Measurements from ENCODE around the gene CAPN12. TPM values are rescaled to one million over a fixed set of nuclear protein-coding genes. Genes with fewer than 3 reads are reported as not detected.

Gene CAPN12
- total and polyA plus RNA-seq, 2 of the 4 experiments (the other 2 are of a cell fraction), result 0.18 to 0.97 TPM

DNA sequence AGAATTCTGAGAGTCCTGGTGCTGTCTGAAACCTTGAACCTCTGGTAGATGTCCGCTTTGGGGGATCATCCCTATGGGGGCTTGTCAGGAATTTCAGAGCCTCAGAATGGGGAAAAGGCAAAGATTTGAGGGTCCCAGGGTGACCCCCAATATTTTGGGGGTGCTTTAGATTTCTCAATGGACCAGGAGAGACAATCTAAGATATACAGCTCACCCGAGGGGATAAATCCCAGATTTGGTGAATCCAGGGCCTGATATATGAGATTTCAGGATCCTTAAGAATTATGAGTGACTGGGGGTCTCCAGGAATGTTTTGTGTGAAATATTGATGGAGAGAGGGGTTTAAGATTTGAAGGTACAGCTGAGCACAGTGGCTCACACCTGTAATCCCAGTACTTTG is 3.3 kb downstream of the CAPN12 start:
- no peaks in the 10 kb centered on the region for H3K9me3 ChIP-seq (ENCODE audit: control insufficient read depth, insufficient read depth, low read length)
- TF ChIP-seq SMC3 (IDR thresholded peaks at IDR 0.05; ENCODE audit: low read depth, low read length) (no peak), RCOR1 (IDR thresholded peaks at IDR 0.05; ENCODE audit: insufficient replicate concordance, low read length) (no peak), FOS (IDR thresholded peaks at IDR 0.05; ENCODE audit: low read depth, low read length) (no peak), POLR2A (IDR thresholded peaks at IDR 0.05; ENCODE audit: low read depth, low read length) (no peak), MAFK (IDR thresholded peaks at IDR 0.05; ENCODE audit: low read depth, low read length) (no peak), RFX5 (IDR thresholded peaks at IDR 0.05; ENCODE audit: low read depth, low read length) (no peak), MAZ (IDR thresholded peaks at IDR 0.05; ENCODE audit: borderline replicate concordance, low read depth, low read length) (no peak), ELK1 (IDR thresholded peaks at IDR 0.05; ENCODE audit: borderline replicate concordance, low read depth, low read length) (no peak), CEBPB (IDR thresholded peaks at IDR 0.05; ENCODE audit: low read depth, low read length) (no peak), RAD21 (IDR thresholded peaks at IDR 0.05; ENCODE audit: low read length) (no peak)
- TF ChIP-seq, protein P1, sequence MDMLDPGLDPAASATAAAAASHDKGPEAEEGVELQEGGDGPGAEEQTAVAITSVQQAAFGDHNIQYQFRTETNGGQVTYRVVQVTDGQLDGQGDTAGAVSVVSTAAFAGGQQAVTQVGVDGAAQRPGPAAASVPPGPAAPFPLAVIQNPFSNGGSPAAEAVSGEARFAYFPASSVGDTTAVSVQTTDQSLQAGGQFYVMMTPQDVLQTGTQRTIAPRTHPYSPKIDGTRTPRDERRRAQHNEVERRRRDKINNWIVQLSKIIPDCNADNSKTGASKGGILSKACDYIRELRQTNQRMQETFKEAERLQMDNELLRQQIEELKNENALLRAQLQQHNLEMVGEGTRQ (IDR thresholded peaks at IDR 0.05; ENCODE audit: low read depth, low read length), result no peak
- H3K9ac ChIP-seq (ENCODE audit: low read depth, low read length), result no peak overlapping the region
- intact Hi-C loops (cut with micrococcal nuclease), result no loop called here
- H4K5ac ChIP-seq (ENCODE audit: low read depth, low read length), result no peak overlapping the region
- H3K14ac ChIP-seq (replicated peaks; ENCODE audit: low read depth, low read length), result no peak overlapping the region
- H3K27ac ChIP-seq (ENCODE audit: insufficient read depth, low read length), result no peak overlapping the region
- H2AK5ac ChIP-seq (ENCODE audit: low read depth, low read length), result no peak overlapping the region
- ATAC-seq (ENCODE audit: low read depth), result no peak
- in situ Hi-C loops (cut with MboI; ENCODE audit: low sequenced_read_pairs), result loop anchor here (25.0 kb wide), 1 partner anchor 171 kb away; the partner anchor contains the start of gene CCER2
- no peaks in the 10 kb centered on the region for H3K79me1 ChIP-seq (ENCODE audit: low read depth in 1 of 2, low read length in 2 of 2)
- H2AK9ac ChIP-seq (replicated peaks; ENCODE audit: low read depth, low read length, poor library complexity), result no peak overlapping the region
- CTCF ChIA-PET, result no interaction called here
- no peaks in the 10 kb centered on the region for H4K20me1 ChIP-seq (ENCODE audit: insufficient read depth, low read length)
- dilution Hi-C loops (cut with HindIII; ENCODE audit: low sequenced_read_pairs, unreplicated experiment), result no loop called here
- whole genome bisulfite sequencing, 2 experiments (ENCODE audit: extremely low coverage in 2 of 2, insufficient read length in 1 of 2), result no CpG with 5 or more reads among the region's 2 CpGs
- POLR2A ChIA-PET (ENCODE audit: unreplicated experiment), result no interaction called here
- DNase-seq, result no peak
- no peak overlapping the region for H3K4me3 ChIP-seq (ENCODE audit: insufficient read depth, low read depth, low read length)
- no peak overlapping the region for H2BK15ac ChIP-seq (ENCODE audit: low read depth, low read length)
- no peak overlapping the region for H3K4me2 ChIP-seq (ENCODE audit: low read depth, low read length)
- H3K4ac ChIP-seq (ENCODE audit: low read depth, low read length), result no peak overlapping the region
- H3K9me1 ChIP-seq (ENCODE audit: insufficient read depth, low read length), result no peaks in the 10 kb centered on the region
- no peak overlapping the region for H2BK20ac ChIP-seq (ENCODE audit: low read depth, low read length)
- H4K8ac ChIP-seq (ENCODE audit: low read depth in 2 of 2, low read length in 2 of 2), result no peak overlapping the region
- no peaks in the 10 kb centered on the region for H3K4me1 ChIP-seq (ENCODE audit: control insufficient read depth, insufficient read depth, low read length)
- BruUV-seq (replicated peaks), result no TSS peak
- no peak overlapping the region for H2BK5ac ChIP-seq (ENCODE audit: low read depth, low read length, poor library complexity, severe bottlenecking)
- no peak overlapping the region for H2BK120ac ChIP-seq (ENCODE audit: low read depth, low read length)
- H2AFZ ChIP-seq (replicated peaks; ENCODE audit: low read length, poor library complexity), result no peak overlapping the region
- H3K23ac ChIP-seq (ENCODE audit: low read depth, low read length), result no peak overlapping the region
- no peaks in the 10 kb centered on the region for H3K36me3 ChIP-seq (ENCODE audit: control insufficient read depth, insufficient read depth, low read length)
- H3K27me3 ChIP-seq (ENCODE audit: control insufficient read depth, insufficient read depth, low read length), result no peaks in the 10 kb centered on the region; the same call in 1 of the 2 replicates
- no peak overlapping the region for H3K18ac ChIP-seq (ENCODE audit: low read depth, low read length)
- H4K91ac ChIP-seq (ENCODE audit: insufficient read depth, low read depth, low read length), result no peak overlapping the region
- H3K56ac ChIP-seq (ENCODE audit: extremely low read depth, insufficient read depth, low read length), result no peak overlapping the region

Measured in IMR-90 (cell line).